Gastrocnemius medialis (tissue), 4 donors: ENCODE data around the gene APBA3.

ENCODE experiments used
- CTCF ChIP-seq, 5 experiments: fragments of 450-650 bp in 3 of 5; fragments of 200-600 bp in 2 of 5; sonication (generic) in 2 of 5; IDR thresholded peaks in 4 of 5; conservative IDR thresholded peaks in 1 of 5; 1 replicate in 4 of 5; 2 replicates in 1 of 5; pipeline ENCODE4 v1.5.1; 2016 to 2019; ENCODE audit warnings: antibody characterized with exemption in 5 of 5, mild to moderate bottlenecking in 3 of 5, moderate library complexity in 3 of 5
- POLR2A ChIP-seq, 2 donors: fragments of 450-650 bp; IDR thresholded peaks; one replicate each; pipeline ENCODE4 v1.6.1; 2017; ENCODE audit warnings: antibody characterized with exemption in 2 of 2, mild to moderate bottlenecking in 2 of 2, moderate library complexity in 2 of 2

- TF ChIP-seq CTCF (IDR thresholded peaks at IDR 0.05 in 4 of 5, conservative IDR thresholded peaks at IDR 0.05 in 1 of 5) (no peak), POLR2A (IDR thresholded peaks at IDR 0.05) (no peak)
Observed at GRCh38 chr19:3782903-3783302, 21.4 kb upstream of the APBA3 start.
